ENCODE data around the gene GABPA. TPM values are rescaled to one million over a fixed set of nuclear protein-coding genes. Genes with fewer than 3 reads are reported as not detected.

The GABPA gene
- total RNA-seq, 2 donors from 2014 or later: 14.9 to 35.9 TPM

DNA sequence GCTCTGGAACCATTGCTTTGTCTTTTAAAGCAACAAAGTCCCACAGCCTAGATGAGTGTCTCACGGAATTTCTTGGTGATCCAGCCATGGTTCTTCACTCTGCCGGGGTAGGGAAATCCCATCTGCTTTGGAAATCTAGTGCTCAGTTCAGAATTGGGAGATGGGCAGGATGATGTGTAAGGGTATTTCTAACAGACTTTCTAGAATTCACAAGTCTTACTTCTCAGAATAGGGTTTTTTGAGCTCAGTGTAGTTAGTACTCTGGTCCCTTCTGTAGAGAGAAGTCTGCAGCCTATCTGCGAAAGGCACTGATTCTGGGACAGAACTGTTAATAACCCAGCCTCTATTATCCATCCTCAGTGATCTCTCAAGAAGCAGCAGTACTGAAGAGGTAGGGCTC, 25.3 kb downstream of the GABPA start:
- H3K9me3 ChIP-seq: no peaks in the 10 kb centered on the region
- H3K27me3 ChIP-seq (replicated peaks; ENCODE audit: insufficient read depth): no peaks in the 10 kb centered on the region
- H3K36me3 ChIP-seq: peaks cover 36% of the 10 kb centered on the region
- no peak for ATAC-seq (ENCODE audit: insufficient number of reproducible peaks, low FRiP score, low read depth)
- H3K4me3 ChIP-seq: no peak overlapping the region
- DNase-seq (ENCODE audit: low spot score): no peak
- TF ChIP-seq, protein P1, sequence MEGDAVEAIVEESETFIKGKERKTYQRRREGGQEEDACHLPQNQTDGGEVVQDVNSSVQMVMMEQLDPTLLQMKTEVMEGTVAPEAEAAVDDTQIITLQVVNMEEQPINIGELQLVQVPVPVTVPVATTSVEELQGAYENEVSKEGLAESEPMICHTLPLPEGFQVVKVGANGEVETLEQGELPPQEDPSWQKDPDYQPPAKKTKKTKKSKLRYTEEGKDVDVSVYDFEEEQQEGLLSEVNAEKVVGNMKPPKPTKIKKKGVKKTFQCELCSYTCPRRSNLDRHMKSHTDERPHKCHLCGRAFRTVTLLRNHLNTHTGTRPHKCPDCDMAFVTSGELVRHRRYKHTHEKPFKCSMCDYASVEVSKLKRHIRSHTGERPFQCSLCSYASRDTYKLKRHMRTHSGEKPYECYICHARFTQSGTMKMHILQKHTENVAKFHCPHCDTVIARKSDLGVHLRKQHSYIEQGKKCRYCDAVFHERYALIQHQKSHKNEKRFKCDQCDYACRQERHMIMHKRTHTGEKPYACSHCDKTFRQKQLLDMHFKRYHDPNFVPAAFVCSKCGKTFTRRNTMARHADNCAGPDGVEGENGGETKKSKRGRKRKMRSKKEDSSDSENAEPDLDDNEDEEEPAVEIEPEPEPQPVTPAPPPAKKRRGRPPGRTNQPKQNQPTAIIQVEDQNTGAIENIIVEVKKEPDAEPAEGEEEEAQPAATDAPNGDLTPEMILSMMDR (IDR thresholded peaks at IDR 0.05): no peak
- H3K27ac ChIP-seq: no peak overlapping the region
- peaks cover 3 to 12% of the 10 kb centered on the region in 2 donors for H3K4me1 ChIP-seq (ENCODE audit: control insufficient read depth in 1 of 2, low read depth in 2 of 2)

DNA sequence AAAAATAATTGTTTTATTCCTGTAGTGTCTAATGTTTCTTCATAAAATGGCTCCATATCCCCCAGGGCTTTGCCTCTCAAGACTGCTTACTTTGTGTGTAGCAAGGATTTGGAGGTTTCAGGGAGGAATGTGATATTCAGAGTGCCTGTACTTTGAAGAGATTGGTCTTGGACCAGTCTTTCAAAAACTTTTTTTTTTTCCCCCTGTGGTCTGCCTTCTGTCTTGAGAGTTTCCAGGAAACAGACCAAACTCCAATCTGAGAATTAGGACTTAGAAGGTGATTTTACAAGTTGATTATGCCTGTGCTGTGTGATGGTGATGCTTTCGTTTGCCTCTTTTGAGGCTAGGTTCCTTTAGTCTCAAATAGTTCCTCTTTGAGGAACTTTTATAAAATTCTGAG, 25.9 kb downstream of the GABPA start:
- H3K27ac ChIP-seq: no peak overlapping the region
- peaks cover 3 to 12% of the 10 kb centered on the region in 2 donors for H3K4me1 ChIP-seq (ENCODE audit: control insufficient read depth in 1 of 2, low read depth in 2 of 2)
- H3K36me3 ChIP-seq: peaks cover 38% of the 10 kb centered on the region
- no peaks in the 10 kb centered on the region for H3K9me3 ChIP-seq
- TF ChIP-seq, protein P1 (IDR thresholded peaks at IDR 0.05): no peak
- DNase-seq (ENCODE audit: low spot score): no peak
- no peaks in the 10 kb centered on the region for H3K27me3 ChIP-seq (replicated peaks; ENCODE audit: insufficient read depth)
- H3K4me3 ChIP-seq: no peak overlapping the region
- ATAC-seq (ENCODE audit: insufficient number of reproducible peaks, low FRiP score, low read depth): no peak

GRCh38 chr21:25764065-25764464, 29.3 kb downstream of the GABPA start:
- H3K4me1 ChIP-seq (ENCODE audit: control insufficient read depth in 1 of 2, low read depth in 2 of 2): no peaks in the 10 kb centered on the region
- ATAC-seq (ENCODE audit: insufficient number of reproducible peaks, low FRiP score, low read depth) (no peak), DNase-seq (ENCODE audit: low spot score) (no peak)
- TF ChIP-seq, protein P1 (IDR thresholded peaks at IDR 0.05): no peak
- H3K9me3 ChIP-seq: no peaks in the 10 kb centered on the region
- no peaks in the 10 kb centered on the region for H3K27me3 ChIP-seq (replicated peaks; ENCODE audit: insufficient read depth)
- no peak overlapping the region for H3K27ac ChIP-seq
- H3K4me3 ChIP-seq: no peak overlapping the region
- H3K36me3 ChIP-seq: peaks cover 31% of the 10 kb centered on the region

GRCh38 chr21:25767921-25768320, 33.1 kb downstream of the GABPA start:
- TF ChIP-seq, protein P1 (IDR thresholded peaks at IDR 0.05): no peak
- Histone ChIP-seq H3K36me3 (peaks cover 16% of the 10 kb centered on the region), H3K4me1 (ENCODE audit: control insufficient read depth in 1 of 2, low read depth in 2 of 2) (peaks cover 6% of the 10 kb centered on the region in 2 donors), H3K4me3 (no peak overlapping the region), H3K27ac (no peak overlapping the region), H3K27me3 (replicated peaks; ENCODE audit: insufficient read depth) (no peaks in the 10 kb centered on the region), H3K9me3 (no peaks in the 10 kb centered on the region)
- DNase-seq (ENCODE audit: low spot score): no peak
- no peak for ATAC-seq (ENCODE audit: insufficient number of reproducible peaks, low FRiP score, low read depth)

- peaks cover 3% of the 10 kb centered on the region for H3K36me3 ChIP-seq
- ATAC-seq (ENCODE audit: insufficient number of reproducible peaks, low FRiP score, low read depth) (no peak), DNase-seq (ENCODE audit: low spot score) (no peak)
- peaks cover 7 to 8% of the 10 kb centered on the region in 2 donors for H3K4me1 ChIP-seq (ENCODE audit: control insufficient read depth in 1 of 2, low read depth in 2 of 2)
- no peak overlapping the region for H3K27ac ChIP-seq
- no peaks in the 10 kb centered on the region for H3K27me3 ChIP-seq (replicated peaks; ENCODE audit: insufficient read depth)
- TF ChIP-seq, protein P1 (IDR thresholded peaks at IDR 0.05): no peak
- no peaks in the 10 kb centered on the region for H3K9me3 ChIP-seq
- H3K4me3 ChIP-seq: no peak overlapping the region
Measured at GRCh38 chr21:25772686-25773085, 37.9 kb downstream of the GABPA start.

Measured in thoracic aorta (tissue), 2 donors.